ENCODE data around the gene RHO. TPM values are rescaled to one million over a fixed set of nuclear protein-coding genes. Genes with fewer than 3 reads are reported as not detected.

The RHO gene
- total and polyA plus RNA-seq, 4 donors = 0.06 TPM; not detected in 3

- H3K36me3 ChIP-seq (ENCODE audit: control insufficient read depth, insufficient read depth, low read length) = peaks cover 24% of the 10 kb centered on the region
- H3K4me1 ChIP-seq (ENCODE audit: control insufficient read depth, insufficient read depth, low read length) = peaks cover 80% of the 10 kb centered on the region
- H3K4me3 ChIP-seq (ENCODE audit: low read depth, low read length) = no peak overlapping the region
- DNase-seq (ENCODE audit: low read depth in 4 of 6, low spot score in 6 of 6) = peak in 1 of 6 donors; percentile 34
- 76% methylated on average over 16 of the region's 18 CpGs for WGBS (ENCODE audit: insufficient coverage)
- H3K9me3 ChIP-seq (ENCODE audit: control insufficient read depth, insufficient read depth, low read length) = no peaks in the 10 kb centered on the region
- H3K27me3 ChIP-seq (ENCODE audit: control insufficient read depth, insufficient read depth, low read length) = no peaks in the 10 kb centered on the region
- no peak overlapping the region for H3K27ac ChIP-seq (ENCODE audit: low read depth, low read length)
Measured at GRCh38 chr3:129555616-129556357, 27.3 kb downstream of the RHO start.

DNA sequence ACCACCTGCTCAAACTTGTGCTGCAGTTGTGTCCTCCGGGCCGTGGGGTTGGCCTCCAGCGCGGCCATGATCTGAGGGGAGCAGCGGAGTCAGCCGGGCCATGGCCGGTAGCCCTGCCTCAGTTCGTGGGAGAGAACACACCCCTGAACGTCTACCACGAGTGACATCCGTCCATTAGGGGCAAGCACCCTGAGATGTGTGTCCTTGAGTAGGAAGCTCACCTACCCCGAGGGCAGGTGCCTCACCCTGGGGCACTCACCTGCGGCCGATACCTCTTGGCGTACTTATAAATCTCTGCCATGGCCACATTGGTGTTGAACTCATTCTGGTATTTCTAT, 27.9 kb downstream of the RHO start:
- DNase-seq (ENCODE audit: low read depth in 4 of 6, low spot score in 6 of 6) = no peak
- Histone ChIP-seq H3K4me3 (ENCODE audit: low read depth, low read length) (no peak overlapping the region), H3K27ac (ENCODE audit: low read depth, low read length) (no peak overlapping the region), H3K4me1 (ENCODE audit: control insufficient read depth, insufficient read depth, low read length) (peaks cover 85% of the 10 kb centered on the region), H3K27me3 (ENCODE audit: control insufficient read depth, insufficient read depth, low read length) (no peaks in the 10 kb centered on the region), H3K36me3 (ENCODE audit: control insufficient read depth, insufficient read depth, low read length) (peaks cover 29% of the 10 kb centered on the region), H3K9me3 (ENCODE audit: control insufficient read depth, insufficient read depth, low read length) (no peaks in the 10 kb centered on the region)
- 97% methylated on average over 13 of the region's 15 CpGs for WGBS (ENCODE audit: insufficient coverage)

- Histone ChIP-seq H3K36me3 (ENCODE audit: control insufficient read depth, insufficient read depth, low read length) (peaks cover 30% of the 10 kb centered on the region), H3K4me1 (ENCODE audit: control insufficient read depth, insufficient read depth, low read length) (peaks cover 92% of the 10 kb centered on the region), H3K4me3 (ENCODE audit: low read depth, low read length) (no peak overlapping the region), H3K9me3 (ENCODE audit: control insufficient read depth, insufficient read depth, low read length) (no peaks in the 10 kb centered on the region), H3K27ac (ENCODE audit: low read depth, low read length) (peak overlapping the region; percentile 15), H3K27me3 (ENCODE audit: control insufficient read depth, insufficient read depth, low read length) (no peaks in the 10 kb centered on the region)
- 64% methylated on average over 24 of the region's 31 CpGs for WGBS (ENCODE audit: insufficient coverage)
- peak in 1 of 6 donors; percentile 7 for DNase-seq (ENCODE audit: low read depth in 4 of 6, low spot score in 6 of 6)
Measured at GRCh38 chr3:129556890-129557547, 28.6 kb downstream of the RHO start.

DNA sequence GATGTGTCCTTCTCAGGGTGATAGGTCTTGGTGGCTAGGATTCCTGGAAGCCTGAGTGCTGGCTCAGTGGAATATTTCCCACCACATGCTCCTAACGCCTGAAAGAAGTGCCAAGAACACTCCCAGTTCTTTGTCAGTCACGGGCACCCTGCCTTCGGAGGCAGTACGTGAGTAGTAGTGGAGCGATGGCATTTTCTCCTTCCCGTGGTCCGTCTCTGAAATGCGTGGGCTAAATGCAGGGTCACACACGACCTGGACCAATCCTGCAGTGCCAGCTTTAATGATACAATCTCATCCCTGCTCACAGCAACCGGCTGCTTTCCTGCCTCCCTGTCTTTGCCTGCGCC, 29.1 kb downstream of the RHO start:
- H3K36me3 ChIP-seq (ENCODE audit: control insufficient read depth, insufficient read depth, low read length) = peaks cover 32% of the 10 kb centered on the region
- peaks cover 90% of the 10 kb centered on the region for H3K4me1 ChIP-seq (ENCODE audit: control insufficient read depth, insufficient read depth, low read length)
- WGBS (ENCODE audit: insufficient coverage) = 45% methylated on average over 6 of the region's 11 CpGs
- H3K27ac ChIP-seq (ENCODE audit: low read depth, low read length) = no peak overlapping the region
- H3K27me3 ChIP-seq (ENCODE audit: control insufficient read depth, insufficient read depth, low read length) = no peaks in the 10 kb centered on the region
- no peak overlapping the region for H3K4me3 ChIP-seq (ENCODE audit: low read depth, low read length)
- H3K9me3 ChIP-seq (ENCODE audit: control insufficient read depth, insufficient read depth, low read length) = no peaks in the 10 kb centered on the region
- DNase-seq (ENCODE audit: low read depth in 4 of 6, low spot score in 6 of 6) = peak in 2 of 6 donors; percentile 56 to 91

- no peak overlapping the region for H3K27ac ChIP-seq (ENCODE audit: low read depth, low read length)
- H3K36me3 ChIP-seq (ENCODE audit: control insufficient read depth, insufficient read depth, low read length) = peaks cover 39% of the 10 kb centered on the region
- WGBS (ENCODE audit: insufficient coverage) = 88% methylated on average over 14 of the region's 15 CpGs
- no peaks in the 10 kb centered on the region for H3K9me3 ChIP-seq (ENCODE audit: control insufficient read depth, insufficient read depth, low read length)
- no peak for DNase-seq (ENCODE audit: low read depth in 4 of 6, low spot score in 6 of 6)
- H3K4me1 ChIP-seq (ENCODE audit: control insufficient read depth, insufficient read depth, low read length) = peaks cover 87% of the 10 kb centered on the region
- no peaks in the 10 kb centered on the region for H3K27me3 ChIP-seq (ENCODE audit: control insufficient read depth, insufficient read depth, low read length)
- H3K4me3 ChIP-seq (ENCODE audit: low read depth, low read length) = no peak overlapping the region
Measured at GRCh38 chr3:129558081-129558771, 29.8 kb downstream of the RHO start.

DNA sequence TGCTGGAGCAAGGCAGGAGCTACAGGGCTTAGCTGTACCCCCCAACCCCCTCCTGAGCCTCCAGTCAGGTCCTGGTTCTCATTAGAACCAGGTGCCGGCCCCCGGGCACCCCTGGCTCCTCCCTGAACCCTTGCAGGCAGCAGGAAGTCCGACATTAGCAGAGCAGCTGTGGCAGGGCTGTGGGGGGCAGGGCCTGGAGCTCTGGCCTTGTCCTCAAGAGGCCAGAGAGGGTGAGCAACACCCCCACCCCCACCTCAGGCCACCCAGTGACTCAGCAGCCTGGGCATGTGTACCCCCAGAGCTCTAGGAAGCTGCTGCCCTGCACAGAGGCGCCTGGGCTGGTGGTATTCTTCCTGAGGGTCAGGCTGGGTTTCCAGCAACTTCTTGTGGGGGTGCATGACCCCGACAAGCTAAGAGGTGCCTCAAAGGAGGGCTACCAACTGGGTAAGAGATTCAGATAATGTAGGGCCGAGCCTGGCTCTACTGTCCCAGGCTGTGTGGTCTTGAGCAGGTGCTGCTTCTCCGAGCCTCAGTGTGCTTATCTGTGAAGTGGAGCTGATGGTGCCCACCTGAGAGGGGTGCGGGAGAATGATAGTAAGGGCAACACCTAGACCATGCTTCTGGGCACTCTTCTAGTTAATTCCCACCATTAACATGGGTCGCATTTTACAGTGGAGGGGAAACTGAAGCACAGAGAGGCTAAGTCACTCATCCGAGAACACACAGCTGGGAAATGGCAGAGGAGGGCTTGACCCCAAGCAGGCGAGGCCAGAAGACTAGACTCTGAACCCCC, 30.5 kb downstream of the RHO start:
- H3K27ac ChIP-seq (ENCODE audit: low read depth, low read length) = no peak overlapping the region
- DNase-seq (ENCODE audit: low read depth in 4 of 6, low spot score in 6 of 6) = no peak
- WGBS (ENCODE audit: insufficient coverage) = 88% methylated on average over 10 of the region's 11 CpGs
- H3K36me3 ChIP-seq (ENCODE audit: control insufficient read depth, insufficient read depth, low read length) = peaks cover 41% of the 10 kb centered on the region
- H3K27me3 ChIP-seq (ENCODE audit: control insufficient read depth, insufficient read depth, low read length) = no peaks in the 10 kb centered on the region
- no peak overlapping the region for H3K4me3 ChIP-seq (ENCODE audit: low read depth, low read length)
- H3K4me1 ChIP-seq (ENCODE audit: control insufficient read depth, insufficient read depth, low read length) = peaks cover 80% of the 10 kb centered on the region
- no peaks in the 10 kb centered on the region for H3K9me3 ChIP-seq (ENCODE audit: control insufficient read depth, insufficient read depth, low read length)

GRCh38 chr3:129559565-129560079, 31.2 kb downstream of the RHO start:
- WGBS (ENCODE audit: insufficient coverage) = 93% methylated on average over 20 of the region's 20 CpGs
- no peak for DNase-seq (ENCODE audit: low read depth in 4 of 6, low spot score in 6 of 6)
- Histone ChIP-seq H3K4me1 (ENCODE audit: control insufficient read depth, insufficient read depth, low read length) (peaks cover 76% of the 10 kb centered on the region), H3K36me3 (ENCODE audit: control insufficient read depth, insufficient read depth, low read length) (peaks cover 46% of the 10 kb centered on the region), H3K4me3 (ENCODE audit: low read depth, low read length) (no peak overlapping the region), H3K27me3 (ENCODE audit: control insufficient read depth, insufficient read depth, low read length) (no peaks in the 10 kb centered on the region), H3K9me3 (ENCODE audit: control insufficient read depth, insufficient read depth, low read length) (no peaks in the 10 kb centered on the region), H3K27ac (ENCODE audit: low read depth, low read length) (no peak overlapping the region)

- 72% methylated on average over 14 of the region's 16 CpGs for WGBS (ENCODE audit: insufficient coverage)
- Histone ChIP-seq H3K27ac (ENCODE audit: low read depth, low read length) (peak overlapping the region; percentile 29), H3K36me3 (ENCODE audit: control insufficient read depth, insufficient read depth, low read length) (peaks cover 53% of the 10 kb centered on the region), H3K4me3 (ENCODE audit: low read depth, low read length) (no peak overlapping the region), H3K9me3 (ENCODE audit: control insufficient read depth, insufficient read depth, low read length) (no peaks in the 10 kb centered on the region), H3K27me3 (ENCODE audit: control insufficient read depth, insufficient read depth, low read length) (no peaks in the 10 kb centered on the region), H3K4me1 (ENCODE audit: control insufficient read depth, insufficient read depth, low read length) (peaks cover 68% of the 10 kb centered on the region)
- peak in 2 of 6 donors; percentile 5 to 60 for DNase-seq (ENCODE audit: low read depth in 4 of 6, low spot score in 6 of 6)
Measured at GRCh38 chr3:129560269-129560787, 31.9 kb downstream of the RHO start.
